ENCODE measurements around the gene ESR2.

- TF ChIP-seq POLR2AphosphoS5 (IDR thresholded peaks at IDR 0.05) (no peak), CTCF (IDR thresholded peaks at IDR 0.05) (no peak), POLR2A (IDR thresholded peaks at IDR 0.05) (no peak)
These were observed 98.1 kb downstream of the ESR2 start for GRCh38 chr14:64196056-64196455.

All from transverse colon (tissue), 4 donors.